ENCODE data around the gene AGPAT1. TPM values are rescaled to one million over a fixed set of nuclear protein-coding genes. Genes with fewer than 3 reads are reported as not detected.

Gene AGPAT1
- total and polyA plus RNA-seq, 2 of the 13 experiments (the other 11 are each of a cell fraction or from before 2014, with no cell fraction given), result 51.3 to 139 TPM

- TF ChIP-seq AKNA (CRISPR knock-in tag; IDR thresholded peaks at IDR 0.05; ENCODE audit: borderline replicate concordance) (no peak), SMARCE1 (IDR thresholded peaks at IDR 0.05; ENCODE audit: borderline replicate concordance) (no peak), MAF1 (CRISPR knock-in tag; IDR thresholded peaks at IDR 0.05; ENCODE audit: borderline replicate concordance) (no peak), ZMYM4 (CRISPR knock-in tag; IDR thresholded peaks at IDR 0.05) (no peak; the same call in 1 of the 2 replicates), PLRG1 (conservative IDR thresholded peaks at IDR 0.05) (no peak), MTERF4 (CRISPR knock-in tag; IDR thresholded peaks at IDR 0.05) (no peak), CEBPZ (IDR thresholded peaks at IDR 0.05; ENCODE audit: low read length) (no peak), HDAC2 (CRISPR knock-in tag; IDR thresholded peaks at IDR 0.05) (peak; percentile 47; the same call in 1 of the 2 replicates), CENPBD1 (CRISPR knock-in tag; IDR thresholded peaks at IDR 0.05; ENCODE audit: borderline replicate concordance, low read depth) (no peak), NR2F1 (CRISPR knock-in tag; IDR thresholded peaks at IDR 0.05) (no peak), TEAD2 (CRISPR knock-in tag; IDR thresholded peaks at IDR 0.05) (no peak), NCOR1 (IDR thresholded peaks at IDR 0.05; ENCODE audit: borderline replicate concordance, low read length) (no peak), TBP (CRISPR knock-in tag; IDR thresholded peaks at IDR 0.05) (no peak), RAD21 (CRISPR knock-in tag; IDR thresholded peaks at IDR 0.05) (no peak), MLLT10 (CRISPR knock-in tag; IDR thresholded peaks at IDR 0.05) (no peak), TBX3 (IDR thresholded peaks at IDR 0.05; ENCODE audit: borderline replicate concordance) (no peak), ZNF430 (CRISPR knock-in tag; IDR thresholded peaks at IDR 0.05) (no peak), ZC3H4 (CRISPR knock-in tag; IDR thresholded peaks at IDR 0.05; ENCODE audit: borderline replicate concordance) (no peak), ZNF607 (CRISPR knock-in tag; IDR thresholded peaks at IDR 0.05; ENCODE audit: borderline replicate concordance) (no peak), MED8 (CRISPR knock-in tag; IDR thresholded peaks at IDR 0.05; ENCODE audit: insufficient replicate concordance) (no peak), NR1H2 (CRISPR knock-in tag; IDR thresholded peaks at IDR 0.05; ENCODE audit: borderline replicate concordance, low read depth) (no peak)
Measured at GRCh38 chr6:32190054-32190851, 14.4 kb upstream of the AGPAT1 start, which contains the start of gene PBX2 (continued).
